DND-41 (cell line): ENCODE measurements around the gene ZNF506.

Experiments
- EZH2 ChIP-seq: IDR thresholded peaks from 3 replicates; pipeline ENCODE4 v1.6.1; 2012; ENCODE audit warnings: borderline replicate concordance, low read depth, mild to moderate bottlenecking, moderate library complexity, low read length, inconsistent platforms; ENCODE audit not compliant: severe bottlenecking
- TF ChIP-seq, protein P1 (sequence below): IDR thresholded peaks from 2 replicates; pipeline ENCODE4 v1.5.1; 2012; ENCODE audit warnings: borderline replicate concordance, low read length, moderate library complexity, mild to moderate bottlenecking; ENCODE audit not compliant: poor library complexity, severe bottlenecking; ENCODE audit errors: extremely low read depth

DNA sequence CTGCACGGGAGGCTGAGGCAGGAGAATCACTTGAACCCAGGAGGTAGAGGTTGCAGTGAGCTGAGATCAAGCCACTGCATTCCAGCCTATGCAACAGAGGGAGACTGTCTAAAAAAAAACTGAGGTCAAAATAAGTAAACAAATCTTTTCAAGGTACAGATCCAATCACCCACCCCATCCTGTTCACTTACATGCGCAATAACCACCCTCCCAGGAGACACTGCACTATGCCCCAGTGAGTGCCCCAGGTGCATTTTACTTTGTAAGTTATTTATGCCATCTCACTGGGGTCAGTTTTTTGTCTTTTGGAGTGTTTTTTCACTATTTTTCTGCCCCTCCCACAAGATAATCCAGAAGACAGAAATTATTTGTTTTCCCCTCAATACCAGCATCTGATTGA, 37.2 kb upstream of the ZNF506 start:
- TF ChIP-seq EZH2: no peak
- TF ChIP-seq, protein P1, sequence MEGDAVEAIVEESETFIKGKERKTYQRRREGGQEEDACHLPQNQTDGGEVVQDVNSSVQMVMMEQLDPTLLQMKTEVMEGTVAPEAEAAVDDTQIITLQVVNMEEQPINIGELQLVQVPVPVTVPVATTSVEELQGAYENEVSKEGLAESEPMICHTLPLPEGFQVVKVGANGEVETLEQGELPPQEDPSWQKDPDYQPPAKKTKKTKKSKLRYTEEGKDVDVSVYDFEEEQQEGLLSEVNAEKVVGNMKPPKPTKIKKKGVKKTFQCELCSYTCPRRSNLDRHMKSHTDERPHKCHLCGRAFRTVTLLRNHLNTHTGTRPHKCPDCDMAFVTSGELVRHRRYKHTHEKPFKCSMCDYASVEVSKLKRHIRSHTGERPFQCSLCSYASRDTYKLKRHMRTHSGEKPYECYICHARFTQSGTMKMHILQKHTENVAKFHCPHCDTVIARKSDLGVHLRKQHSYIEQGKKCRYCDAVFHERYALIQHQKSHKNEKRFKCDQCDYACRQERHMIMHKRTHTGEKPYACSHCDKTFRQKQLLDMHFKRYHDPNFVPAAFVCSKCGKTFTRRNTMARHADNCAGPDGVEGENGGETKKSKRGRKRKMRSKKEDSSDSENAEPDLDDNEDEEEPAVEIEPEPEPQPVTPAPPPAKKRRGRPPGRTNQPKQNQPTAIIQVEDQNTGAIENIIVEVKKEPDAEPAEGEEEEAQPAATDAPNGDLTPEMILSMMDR: no peak
